WTC11 (cell line): Measurements from ENCODE around the gene CYB561D2. TPM values are rescaled to one million over a fixed set of nuclear protein-coding genes. Genes with fewer than 3 reads are reported as not detected.

Source experiments
- total RNA-seq: library from RNA; stranded (reverse); gene quantifications from 3 replicates; pipeline ENCODE4 v1.2.3, GENCODE V29; 2021

The CYB561D2 gene
- total RNA-seq, 1 experiment from 2014 or later, result 9.8 TPM

Other genes starting within 250 kb of the CYB561D2 start
- gene SEMA3F, start 195.5 kb upstream of the CYB561D2 start, total RNA-seq, result 49.0 to 52.0 TPM (median 52.0 TPM) in 3 replicates
- 0.13 to 0.39 TPM (median 0.14 TPM) in 3 replicates for gene GNAT1, start 159.3 kb upstream of the CYB561D2 start, total RNA-seq
- gene SLC38A3, start 145.6 kb upstream of the CYB561D2 start, total RNA-seq, result 0.90 to 1.6 TPM (median 1.3 TPM) in 3 replicates
- gene GNAI2, start 114.7 kb upstream of the CYB561D2 start, total RNA-seq, result 181 to 185 TPM (median 185 TPM) in 3 replicates
- gene SEMA3B, start 81.7 kb upstream of the CYB561D2 start, total RNA-seq, result 7.3 to 9.0 TPM (median 8.7 TPM) in 3 replicates
- gene LSMEM2, start 71.8 kb upstream of the CYB561D2 start, total RNA-seq, result 0.41 to 0.60 TPM (median 0.57 TPM) in 3 replicates
- gene IFRD2, start 58.4 kb upstream of the CYB561D2 start, total RNA-seq, result 63.2 to 92.0 TPM (median 75.6 TPM) in 3 replicates
- 2.9 to 3.8 TPM (median 3.2 TPM) in 3 replicates for gene HYAL3, start 51.5 kb upstream of the CYB561D2 start, total RNA-seq
- 13.7 to 17.3 TPM (median 13.7 TPM) in 3 replicates for gene NAA80, start 51.5 kb upstream of the CYB561D2 start, total RNA-seq
- 3.4 to 3.8 TPM (median 3.5 TPM) in 3 replicates for gene HYAL1, start 47.3 kb upstream of the CYB561D2 start, total RNA-seq
- 58.0 to 65.6 TPM (median 62.9 TPM) in 3 replicates for gene HYAL2, start 28.1 kb upstream of the CYB561D2 start, total RNA-seq
- gene TUSC2, start 22.6 kb upstream of the CYB561D2 start, total RNA-seq, result 34.7 to 41.1 TPM (median 38.0 TPM) in 3 replicates
- 13.2 to 14.5 TPM (median 14.5 TPM) in 3 replicates for gene RASSF1, start 10.0 kb upstream of the CYB561D2 start, total RNA-seq
- gene ZMYND10, start 5.1 kb upstream of the CYB561D2 start, total RNA-seq, result 0.46 to 0.80 TPM (median 0.74 TPM) in 3 replicates
- 20.6 to 26.6 TPM (median 23.9 TPM) in 3 replicates for gene NPRL2, start 87 bp upstream of the CYB561D2 start, total RNA-seq
- gene TMEM115, start 8.7 kb downstream of the CYB561D2 start, total RNA-seq, result 26.7 to 30.0 TPM (median 28.4 TPM) in 3 replicates
- 22.0 to 23.4 TPM (median 22.3 TPM) in 3 replicates for gene CACNA2D2, start 152.8 kb downstream of the CYB561D2 start, total RNA-seq
- gene C3orf18, start 216.9 kb downstream of the CYB561D2 start, total RNA-seq, result 11.5 to 14.0 TPM (median 12.1 TPM) in 3 replicates
- 15.2 to 20.9 TPM (median 15.8 TPM) in 3 replicates for gene HEMK1, start 218.7 kb downstream of the CYB561D2 start, total RNA-seq